GM21737 (cell line): Measurements from ENCODE around the gene HOTAIR.

ENCODE experiments used
- ATAC-seq: cut with Tn5 transposase; IDR thresholded peaks from one replicate; pipeline ENCODE4 v1.9.1; 2021; ENCODE audit warnings: mild to moderate bottlenecking, moderate library complexity; ENCODE audit not compliant: unreplicated experiment

The HOTAIR gene

DNA sequence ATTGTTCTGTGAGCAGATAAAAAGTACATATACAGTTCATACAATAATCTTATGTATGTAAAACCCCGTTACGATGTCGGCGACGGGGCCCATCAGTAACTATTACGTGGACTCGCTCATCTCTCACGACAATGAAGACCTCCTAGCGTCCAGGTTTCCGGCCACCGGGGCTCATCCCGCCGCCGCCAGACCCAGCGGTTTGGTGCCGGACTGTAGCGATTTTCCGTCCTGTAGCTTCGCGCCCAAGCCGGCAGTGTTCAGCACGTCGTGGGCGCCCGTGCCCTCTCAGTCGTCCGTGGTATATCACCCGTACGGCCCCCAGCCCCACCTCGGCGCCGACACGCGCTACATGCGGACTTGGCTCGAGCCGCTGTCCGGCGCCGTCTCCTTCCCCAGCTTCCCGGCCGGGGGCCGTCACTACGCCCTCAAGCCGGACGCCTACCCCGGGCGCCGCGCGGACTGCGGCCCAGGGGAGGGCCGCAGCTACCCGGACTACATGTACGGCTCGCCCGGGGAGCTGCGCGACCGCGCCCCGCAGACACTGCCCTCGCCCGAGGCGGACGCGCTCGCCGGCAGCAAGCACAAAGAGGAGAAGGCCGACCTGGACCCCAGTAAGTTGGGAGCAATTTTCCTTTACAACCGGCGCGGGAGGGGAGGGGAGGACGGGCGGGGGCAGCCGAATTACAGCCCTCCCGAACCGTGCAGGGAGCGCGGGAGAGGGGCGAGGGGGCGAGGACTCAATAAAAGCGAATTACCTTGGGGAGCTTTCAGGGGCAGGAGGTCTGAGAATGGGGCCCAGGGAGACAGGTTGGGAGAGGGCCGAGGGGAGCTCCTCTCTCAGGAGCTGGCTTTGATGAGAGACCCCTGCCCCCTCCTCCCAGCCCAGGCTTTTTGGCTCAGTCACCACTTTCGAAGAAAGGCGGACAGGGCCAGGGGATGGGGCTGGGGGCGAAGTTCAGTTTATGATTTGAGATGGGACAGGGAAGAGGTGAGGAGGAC lies 25.7 kb upstream of the HOTAIR start, which contains the start of gene HOXC9:
Gene HOXC9 (plus strand): TSS at position 46 of the 999 bp plus-strand sequence. CDS start 28 bp downstream, at position 74.
- no peak for ATAC-seq

GRCh38 chr12:53999559-54000115 lies 24.9 kb upstream of the HOTAIR start:
- no peak for ATAC-seq

DNA sequence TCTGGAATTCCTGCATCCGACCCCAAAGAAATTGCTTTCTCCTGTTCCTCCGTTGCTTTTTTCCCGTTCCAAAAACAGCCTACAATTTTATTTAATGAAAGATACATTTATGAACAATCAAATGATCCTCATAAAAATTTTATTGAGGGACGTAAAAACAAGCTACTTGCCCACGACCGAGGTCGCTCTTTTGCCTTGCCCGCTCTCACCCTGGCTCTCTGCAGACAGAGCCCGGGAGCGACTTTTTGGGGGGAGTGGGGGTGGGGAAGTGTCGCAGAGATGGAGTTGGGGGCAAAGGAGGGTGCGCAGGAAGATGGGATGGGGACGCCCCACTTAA lies 24.1 kb upstream of the HOTAIR start:
- ATAC-seq: no peak

DNA sequence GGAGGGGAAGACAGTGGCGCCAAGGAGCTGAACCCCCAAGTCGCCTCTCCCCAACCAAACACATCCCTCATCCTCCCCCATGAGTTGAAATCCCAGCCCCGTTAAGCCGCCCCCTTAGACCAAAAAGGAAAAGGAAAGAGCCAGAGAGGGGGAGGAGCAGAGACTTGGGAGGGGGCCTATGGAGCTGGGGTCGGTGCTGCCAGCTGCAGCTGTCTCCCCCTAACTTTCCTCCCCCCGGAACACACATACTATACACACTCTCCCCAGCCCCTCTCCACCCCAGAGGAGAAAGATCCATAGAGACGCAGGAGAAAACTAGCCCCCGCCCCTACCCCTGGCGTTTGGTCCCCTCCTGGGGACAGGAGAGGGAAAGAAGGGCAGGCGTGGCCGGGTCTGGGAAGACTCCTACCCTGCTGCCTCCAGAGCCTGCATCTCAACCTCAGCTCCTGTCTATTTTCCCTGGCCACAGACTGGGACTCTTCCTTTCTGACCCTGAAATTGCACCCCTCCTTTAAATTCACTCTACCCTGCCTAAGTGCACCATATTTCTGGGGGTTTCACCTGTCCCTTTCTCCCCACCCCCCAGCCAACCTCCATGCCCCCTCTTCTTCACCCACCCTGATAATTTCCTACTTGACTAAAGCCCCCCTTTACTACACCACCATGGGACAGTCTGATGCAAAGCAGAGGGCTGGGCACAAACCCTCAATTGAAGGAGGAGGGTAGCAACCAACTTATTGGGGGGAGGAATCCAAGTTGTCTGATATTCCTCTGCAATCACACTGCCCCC lies 23.6 kb upstream of the HOTAIR start:
- ATAC-seq: no peak

GRCh38 chr12:53997204-53998109 lies 22.7 kb upstream of the HOTAIR start:
- no peak for ATAC-seq

GRCh38 chr12:53996240-53997203 lies 21.8 kb upstream of the HOTAIR start:
- ATAC-seq: no peak

DNA sequence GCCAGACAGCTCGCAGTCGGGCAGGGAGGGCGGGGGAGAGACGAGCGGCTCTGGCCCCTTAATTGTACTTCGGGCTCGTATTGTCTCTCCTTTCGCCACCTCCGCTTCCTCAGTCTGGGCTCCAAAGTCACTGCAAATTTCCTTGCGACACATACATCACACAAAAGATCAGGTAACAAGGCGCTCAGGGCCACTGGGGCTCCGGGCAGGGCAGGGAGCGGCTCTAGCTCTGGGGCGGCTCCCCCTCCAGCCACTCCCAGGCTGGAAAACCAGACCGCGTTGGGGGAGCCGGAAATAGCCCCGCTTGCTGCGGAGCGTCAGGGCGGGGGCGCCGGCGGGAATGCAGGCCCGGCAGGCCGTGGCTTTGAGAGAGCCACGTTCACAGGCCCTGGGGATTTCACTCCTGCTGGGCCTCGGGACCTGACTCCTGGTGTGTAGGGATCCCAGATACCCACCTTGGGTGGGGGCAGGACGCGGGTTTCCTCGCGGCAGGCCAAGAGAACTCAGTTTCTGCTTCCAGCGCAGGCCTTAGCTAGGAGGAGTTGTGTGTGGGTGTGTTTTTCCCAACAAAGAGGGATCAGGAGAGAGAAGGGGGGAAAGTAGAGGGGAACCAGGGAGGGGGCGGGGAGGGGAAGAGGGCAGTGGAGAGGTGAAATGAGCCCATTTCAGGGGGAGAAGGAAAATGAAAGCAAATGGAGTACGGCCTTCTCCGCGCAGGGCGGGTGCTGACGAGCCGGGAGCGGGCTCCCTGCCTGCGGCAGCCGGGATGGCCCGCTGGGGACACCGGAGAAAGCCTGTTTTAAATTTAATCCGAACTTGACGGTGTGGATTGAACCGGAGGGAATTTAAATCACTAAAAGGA lies 20.9 kb upstream of the HOTAIR start:
- ATAC-seq: no peak

DNA sequence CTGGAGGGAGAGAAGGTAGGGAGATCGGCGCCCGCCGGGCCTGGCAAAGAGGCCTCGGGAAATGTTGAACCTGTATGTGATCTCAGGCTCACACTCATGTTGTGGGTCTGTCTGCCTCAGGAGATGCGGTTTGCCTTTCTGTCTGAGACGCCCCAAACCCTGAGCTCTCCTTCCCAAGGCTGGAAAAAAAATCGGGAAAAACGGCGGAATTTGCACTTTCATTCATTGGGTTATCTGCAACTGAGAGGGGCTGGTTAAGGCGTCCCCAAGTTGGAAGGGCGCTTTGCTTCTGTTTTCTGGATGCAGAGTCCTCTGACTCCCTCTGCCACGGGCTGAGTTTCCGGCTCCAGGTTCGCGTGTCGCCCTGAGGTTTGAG lies 20.2 kb upstream of the HOTAIR start:
- no peak for ATAC-seq

DNA sequence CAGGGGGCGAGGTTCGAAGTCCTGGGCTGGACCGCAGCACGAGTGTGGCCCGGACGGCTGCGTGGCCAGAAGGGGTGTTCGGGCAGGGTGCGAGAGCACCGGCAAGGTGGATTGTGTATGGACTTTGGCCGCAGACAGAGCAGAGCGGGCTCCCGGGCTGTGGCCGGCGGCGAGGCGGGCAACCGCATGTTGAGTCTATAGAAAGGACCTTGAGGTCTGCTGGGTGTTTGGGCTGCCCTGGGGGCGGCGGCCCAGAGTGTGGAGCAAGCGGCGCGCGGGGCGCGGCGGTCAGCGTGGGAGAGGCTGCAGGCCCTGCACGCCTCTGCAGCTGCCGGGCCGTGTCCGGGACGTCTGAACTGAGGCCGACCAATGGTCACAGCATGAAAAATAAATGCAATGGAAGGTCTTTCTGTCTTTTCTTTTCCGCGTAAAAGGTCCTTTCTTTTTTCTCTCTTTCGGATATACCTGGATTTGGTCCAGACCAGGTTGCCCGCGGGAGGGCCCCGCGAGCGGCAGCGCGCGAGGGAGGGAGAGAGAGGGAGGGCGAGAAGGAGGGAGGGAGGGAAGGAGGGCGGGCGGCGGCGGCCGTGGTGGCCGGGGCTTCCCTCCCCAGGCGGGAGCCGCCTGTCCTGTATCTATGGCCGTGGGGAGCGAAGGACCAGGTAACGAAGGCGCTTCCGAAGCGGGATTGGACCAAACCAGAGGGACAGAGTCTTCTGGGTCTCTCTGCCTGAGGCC lies 19.7 kb upstream of the HOTAIR start:
- ATAC-seq: no peak

DNA sequence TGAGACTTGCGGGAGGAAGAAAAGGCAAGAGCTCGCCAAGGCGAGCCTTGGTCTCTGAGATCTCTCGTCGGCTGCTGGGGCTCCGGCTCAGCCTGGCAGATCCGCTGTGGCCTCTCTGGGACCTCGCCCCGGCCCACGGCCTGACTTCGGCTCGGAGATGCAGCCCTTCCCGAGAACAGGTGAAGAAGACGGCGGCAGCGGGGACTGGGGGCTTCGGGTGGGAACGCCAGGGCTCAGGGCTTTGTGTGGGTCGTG lies 19.2 kb upstream of the HOTAIR start:
- no peak for ATAC-seq

GRCh38 chr12:53993162-53994008 lies 18.6 kb upstream of the HOTAIR start:
- ATAC-seq: no peak

GRCh38 chr12:53992377-53992889 lies 17.7 kb upstream of the HOTAIR start:
- ATAC-seq: no peak

DNA sequence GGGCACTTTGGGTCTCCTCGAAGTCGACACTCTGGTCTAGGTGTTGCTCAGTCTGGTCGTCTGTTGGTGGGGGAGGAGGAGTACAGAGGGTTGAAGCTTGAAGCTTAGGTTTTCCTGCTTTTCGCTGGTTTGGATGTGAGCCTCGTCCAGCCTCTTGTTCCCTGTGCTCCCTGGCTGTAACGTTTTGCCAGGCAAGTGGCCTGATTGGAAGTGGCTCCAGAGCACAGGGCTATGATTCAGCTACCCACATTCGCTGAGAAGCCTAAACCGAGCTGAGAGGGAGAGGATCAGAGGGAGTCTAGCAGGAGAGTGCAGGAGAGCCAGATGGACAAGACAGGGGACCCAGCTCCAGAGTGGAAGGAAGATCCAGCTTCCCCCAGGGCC lies 16.3 kb upstream of the HOTAIR start:
- no peak for ATAC-seq

DNA sequence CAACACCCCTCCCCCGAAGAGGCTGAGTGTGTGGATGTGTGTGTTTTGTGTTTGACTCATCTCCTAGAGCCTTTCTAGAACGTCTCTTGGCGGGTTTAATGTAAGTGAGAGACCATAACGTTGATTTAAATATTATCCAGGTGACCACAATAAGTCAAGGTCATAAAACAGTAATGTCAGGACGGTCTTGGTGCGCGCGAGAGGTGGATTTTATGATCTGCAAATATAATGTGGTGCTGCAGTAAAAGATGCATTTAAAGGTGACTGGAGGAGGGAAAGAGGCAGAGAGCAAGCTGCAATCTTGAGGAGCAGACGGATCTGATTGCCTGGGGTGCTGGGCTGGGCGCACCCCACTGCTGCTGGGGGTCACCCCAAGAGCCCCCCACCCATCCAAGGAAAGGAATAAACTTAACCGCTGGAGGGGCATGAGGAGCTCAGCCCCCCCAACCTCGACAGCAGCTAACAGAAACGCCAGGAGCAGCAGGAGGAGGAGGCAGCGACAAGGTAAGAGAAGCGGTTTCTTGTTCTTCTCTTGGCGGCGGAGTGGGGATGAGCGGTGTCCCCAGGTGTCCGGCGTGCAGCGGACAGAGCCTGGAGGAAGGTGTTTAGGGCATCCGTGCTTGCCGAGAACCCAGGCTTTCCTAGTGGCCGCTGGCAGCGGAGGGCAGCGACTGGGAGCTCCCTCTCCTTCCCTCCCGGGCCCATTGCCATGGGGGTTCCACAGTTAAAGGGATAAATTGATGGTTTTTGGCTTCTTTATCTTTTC lies 15.7 kb upstream of the HOTAIR start:
- no peak for ATAC-seq

- ATAC-seq: no peak
Measured at GRCh38 chr12:53989227-53990113, 14.7 kb upstream of the HOTAIR start.
